SK-N-SH treated with all-trans-retinoic acid at 6 μM for 48 hours (cell line): ENCODE data around the gene CNOT10.
A peak's percentile ranks its signal among the peaks of the same experiment; 100 is the strongest.
"Not testable (repeated sequence)": the region's sequence is repeated elsewhere in the genome, so short reads cannot be mapped to it uniquely, and the experiment has no call there.

Experiments
- ATAC-seq: fragments of 200-7000 bp; cut with Tn5 transposase; 3 replicates; pipeline ENCODE4 v1.9.1; 2020; ENCODE audit warnings: mild to moderate bottlenecking, moderate library complexity
- ARNTL ChIP-seq: fragments of 450-650 bp; formaldehyde crosslinking; IDR thresholded peaks from 2 replicates; pipeline ENCODE4 v1.5.0; 2020; ENCODE audit warnings: low read depth, mild to moderate bottlenecking, moderate library complexity, borderline replicate concordance
- BACH2 ChIP-seq: fragments of 250-450 bp; sonication (Bioruptor Pico); IDR thresholded peaks from 2 replicates; pipeline ENCODE4 v1.9.0; 2021; ENCODE audit warnings: mild to moderate bottlenecking, borderline replicate concordance
- CSDC2 ChIP-seq: fragments of 250-450 bp; sonication (Bioruptor Pico); IDR thresholded peaks from 2 replicates; pipeline ENCODE4 v1.5.0; 2020; ENCODE audit warnings: mild to moderate bottlenecking, moderate library complexity
- CSRNP3 ChIP-seq: fragments of 250-450 bp; sonication (Bioruptor Pico); IDR thresholded peaks from 2 replicates; pipeline ENCODE4 v1.5.1; 2021; ENCODE audit warnings: mild to moderate bottlenecking, moderate library complexity
- ESRRG ChIP-seq: fragments of 250-450 bp; sonication (Bioruptor Pico); IDR thresholded peaks from 2 replicates; pipeline ENCODE4 v1.6.1; 2021; ENCODE audit warnings: mild to moderate bottlenecking
- GLIS3 ChIP-seq: fragments of 250-450 bp; sonication (Bioruptor Pico); IDR thresholded peaks from 2 replicates; pipeline ENCODE4 v1.5.0; 2020; ENCODE audit warnings: mild to moderate bottlenecking, moderate library complexity
- ISL1 ChIP-seq: fragments of 250-450 bp; sonication (Bioruptor Pico); IDR thresholded peaks from 2 replicates; pipeline ENCODE4 v2.1.2; 2022; ENCODE audit warnings: mild to moderate bottlenecking, moderate library complexity
- OSR1 ChIP-seq: fragments of 250-450 bp; sonication (Bioruptor Pico); IDR thresholded peaks from 2 replicates; pipeline ENCODE4 v1.8.0; 2022; ENCODE audit warnings: moderate library complexity, mild to moderate bottlenecking, inconsistent platforms
- PATZ1 ChIP-seq: fragments of 250-450 bp; sonication (Bioruptor Pico); IDR thresholded peaks from 2 replicates; pipeline ENCODE4 v1.8.0; 2020; ENCODE audit warnings: mild to moderate bottlenecking, moderate library complexity, borderline replicate concordance
- POU6F1 ChIP-seq: fragments of 250-450 bp; sonication (Bioruptor Pico); IDR thresholded peaks from 2 replicates; pipeline ENCODE4 v1.8.0; 2021; ENCODE audit warnings: low read depth, mild to moderate bottlenecking, moderate library complexity, borderline replicate concordance
- RARB ChIP-seq: fragments of 250-450 bp; sonication (Bioruptor Pico); IDR thresholded peaks from 2 replicates; pipeline ENCODE4 v1.8.0; 2021; ENCODE audit warnings: mild to moderate bottlenecking, moderate library complexity
- TCF4 ChIP-seq: fragments of 250-450 bp; sonication (Bioruptor Pico); IDR thresholded peaks from 2 replicates; pipeline ENCODE4 v1.8.0; 2021; ENCODE audit warnings: mild to moderate bottlenecking, moderate library complexity, borderline replicate concordance
- ZFP30 ChIP-seq: fragments of 450-650 bp; formaldehyde crosslinking; IDR thresholded peaks from 2 replicates; pipeline ENCODE4 v1.5.0; 2022; ENCODE audit warnings: mild to moderate bottlenecking, moderate library complexity
- ZNF565 ChIP-seq: fragments of 450-650 bp; formaldehyde crosslinking; conservative IDR thresholded peaks from 2 replicates; pipeline ENCODE4 v1.5.0; 2020; ENCODE audit warnings: low read depth, mild to moderate bottlenecking, moderate library complexity
- ZNF70 ChIP-seq: fragments of 450-650 bp; formaldehyde crosslinking; IDR thresholded peaks from 2 replicates; pipeline ENCODE4 v1.5.0; 2020; ENCODE audit warnings: mild to moderate bottlenecking, moderate library complexity
- ZNF8 ChIP-seq: fragments of 450-650 bp; formaldehyde crosslinking; IDR thresholded peaks from 2 replicates; pipeline ENCODE4 v1.5.0; 2020; ENCODE audit warnings: mild to moderate bottlenecking, moderate library complexity
- TF ChIP-seq, protein P1 (sequence below): fragments of 250-450 bp; sonication (Bioruptor Pico); IDR thresholded peaks from 2 replicates; pipeline ENCODE4 v1.5.1; 2020; ENCODE audit warnings: low read depth, mild to moderate bottlenecking, moderate library complexity
- TF ChIP-seq, protein P2 (sequence below): fragments of 250-450 bp; sonication (Bioruptor Pico); IDR thresholded peaks from 2 replicates; pipeline ENCODE4 v1.5.0; 2020; ENCODE audit warnings: mild to moderate bottlenecking, moderate library complexity

The CNOT10 gene

GRCh38 chr3:32780735-32781210 lies 95.8 kb downstream of the CNOT10 start:
- peak; percentile 72 for ATAC-seq
- TF ChIP-seq ESRRG (no peak), GLIS3 (CRISPR knock-in tag) (no peak), CSDC2 (CRISPR knock-in tag) (no peak), TCF4 (CRISPR knock-in tag) (no peak), BACH2 (CRISPR knock-in tag) (no peak), OSR1 (CRISPR knock-in tag) (no peak), POU6F1 (no peak), ISL1 (CRISPR knock-in tag) (no peak), ZFP30 (CRISPR knock-in tag) (no peak), ZNF8 (CRISPR knock-in tag) (no peak), ARNTL (CRISPR knock-in tag) (no peak), RARB (CRISPR knock-in tag) (no peak), PATZ1 (CRISPR knock-in tag) (no peak)
- TF ChIP-seq, protein P1, sequence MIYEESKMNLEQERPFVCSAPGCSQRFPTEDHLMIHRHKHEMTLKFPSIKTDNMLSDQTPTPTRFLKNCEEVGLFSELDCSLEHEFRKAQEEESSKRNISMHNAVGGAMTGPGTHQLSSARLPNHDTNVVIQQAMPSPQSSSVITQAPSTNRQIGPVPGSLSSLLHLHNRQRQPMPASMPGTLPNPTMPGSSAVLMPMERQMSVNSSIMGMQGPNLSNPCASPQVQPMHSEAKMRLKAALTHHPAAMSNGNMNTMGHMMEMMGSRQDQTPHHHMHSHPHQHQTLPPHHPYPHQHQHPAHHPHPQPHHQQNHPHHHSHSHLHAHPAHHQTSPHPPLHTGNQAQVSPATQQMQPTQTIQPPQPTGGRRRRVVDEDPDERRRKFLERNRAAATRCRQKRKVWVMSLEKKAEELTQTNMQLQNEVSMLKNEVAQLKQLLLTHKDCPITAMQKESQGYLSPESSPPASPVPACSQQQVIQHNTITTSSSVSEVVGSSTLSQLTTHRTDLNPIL (CRISPR knock-in tag): no peak
- TF ChIP-seq, all 23 proteins: peak for 0

DNA sequence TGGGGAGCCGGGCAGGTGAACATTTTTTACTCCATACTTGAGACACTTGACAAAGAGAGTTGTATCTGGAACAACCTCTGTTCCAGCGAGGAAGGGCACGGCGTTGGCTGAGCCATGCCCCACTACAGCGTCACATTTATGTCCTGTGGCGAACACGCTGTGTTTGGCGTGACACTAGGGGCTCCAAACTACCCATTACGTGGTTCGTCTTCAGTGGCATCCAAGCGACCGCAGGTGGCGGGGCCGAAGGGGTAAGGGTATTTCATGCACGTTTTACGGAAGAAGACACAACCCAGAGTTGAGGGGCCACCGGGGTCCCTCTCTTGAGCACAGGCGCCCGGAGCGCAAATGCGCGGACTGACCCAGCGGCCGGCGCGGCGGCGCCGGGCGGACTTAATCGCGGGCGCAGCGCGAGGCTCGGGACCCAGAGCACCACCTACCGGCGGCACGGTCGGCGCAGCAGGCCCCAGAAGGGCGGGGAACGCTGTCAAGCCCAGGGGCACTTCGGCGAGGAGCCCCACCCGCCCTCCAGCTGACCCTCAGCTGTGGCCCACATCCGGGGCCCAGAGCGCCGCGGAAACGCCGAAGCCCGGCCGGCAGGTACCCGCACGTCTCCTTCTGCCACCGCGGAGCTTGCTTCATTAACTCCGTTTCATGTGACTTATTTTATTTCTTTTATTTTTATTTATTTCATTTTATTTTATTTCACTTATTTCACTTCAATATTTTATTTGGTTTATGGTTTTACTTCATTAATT lies 96.4 kb downstream of the CNOT10 start:
- TF ChIP-seq, protein P2, sequence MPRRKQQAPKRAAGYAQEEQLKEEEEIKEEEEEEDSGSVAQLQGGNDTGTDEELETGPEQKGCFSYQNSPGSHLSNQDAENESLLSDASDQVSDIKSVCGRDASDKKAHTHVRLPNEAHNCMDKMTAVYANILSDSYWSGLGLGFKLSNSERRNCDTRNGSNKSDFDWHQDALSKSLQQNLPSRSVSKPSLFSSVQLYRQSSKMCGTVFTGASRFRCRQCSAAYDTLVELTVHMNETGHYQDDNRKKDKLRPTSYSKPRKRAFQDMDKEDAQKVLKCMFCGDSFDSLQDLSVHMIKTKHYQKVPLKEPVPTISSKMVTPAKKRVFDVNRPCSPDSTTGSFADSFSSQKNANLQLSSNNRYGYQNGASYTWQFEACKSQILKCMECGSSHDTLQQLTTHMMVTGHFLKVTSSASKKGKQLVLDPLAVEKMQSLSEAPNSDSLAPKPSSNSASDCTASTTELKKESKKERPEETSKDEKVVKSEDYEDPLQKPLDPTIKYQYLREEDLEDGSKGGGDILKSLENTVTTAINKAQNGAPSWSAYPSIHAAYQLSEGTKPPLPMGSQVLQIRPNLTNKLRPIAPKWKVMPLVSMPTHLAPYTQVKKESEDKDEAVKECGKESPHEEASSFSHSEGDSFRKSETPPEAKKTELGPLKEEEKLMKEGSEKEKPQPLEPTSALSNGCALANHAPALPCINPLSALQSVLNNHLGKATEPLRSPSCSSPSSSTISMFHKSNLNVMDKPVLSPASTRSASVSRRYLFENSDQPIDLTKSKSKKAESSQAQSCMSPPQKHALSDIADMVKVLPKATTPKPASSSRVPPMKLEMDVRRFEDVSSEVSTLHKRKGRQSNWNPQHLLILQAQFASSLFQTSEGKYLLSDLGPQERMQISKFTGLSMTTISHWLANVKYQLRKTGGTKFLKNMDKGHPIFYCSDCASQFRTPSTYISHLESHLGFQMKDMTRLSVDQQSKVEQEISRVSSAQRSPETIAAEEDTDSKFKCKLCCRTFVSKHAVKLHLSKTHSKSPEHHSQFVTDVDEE (CRISPR knock-in tag): peak; percentile 37; the same call in 1 of the 2 replicates
- TF ChIP-seq ZNF70 (CRISPR knock-in tag): no peak

GRCh38 chr3:32781969-32782270 lies 96.9 kb downstream of the CNOT10 start:
- not testable (repeated sequence) for ATAC-seq

More for the DNA sequence above, 96.4 kb downstream of the CNOT10 start:
- peak; percentile 98 for ATAC-seq

GRCh38 chr3:32782407-32782806 lies 97.4 kb downstream of the CNOT10 start:
- ATAC-seq: no peak
- TF ChIP-seq ZNF565 (CRISPR knock-in tag) (no peak), ZNF70 (CRISPR knock-in tag) (no peak), ESRRG (no peak), PATZ1 (CRISPR knock-in tag) (no peak), CSDC2 (CRISPR knock-in tag) (no peak), POU6F1 (no peak), ZNF8 (CRISPR knock-in tag) (no peak), ARNTL (CRISPR knock-in tag) (no peak), CSRNP3 (no peak), GLIS3 (CRISPR knock-in tag) (no peak)
- TF ChIP-seq, protein P1 (CRISPR knock-in tag): no peak
